G401.6 (cell line): Measurements from ENCODE around the gene MAPKAPK2.

Source experiments
- FAIRE-seq: peaks from 2 replicates; lab custom pipeline; 2012; peaks lifted over from hg19 to GRCh38; lab: Jason Lieb, UNC

Gene MAPKAPK2

GRCh38 chr1:206684003-206684402 lies 702 bp upstream of the MAPKAPK2 start:
- no peak for FAIRE-seq

- FAIRE-seq: no peak
Measured at GRCh38 chr1:206685334-206685768, 646 bp downstream of the MAPKAPK2 start.

GRCh38 chr1:206685769-206686477 lies 1.2 kb downstream of the MAPKAPK2 start:
- no peak for FAIRE-seq

- no peak for FAIRE-seq
Measured at GRCh38 chr1:206686478-206687249, 2.0 kb downstream of the MAPKAPK2 start.

GRCh38 chr1:206687251-206687914 lies 2.7 kb downstream of the MAPKAPK2 start:
- FAIRE-seq: no peak

GRCh38 chr1:206687915-206688442 lies 3.3 kb downstream of the MAPKAPK2 start:
- FAIRE-seq: no peak

- FAIRE-seq: no peak
Measured at GRCh38 chr1:206690516-206690915, 5.8 kb downstream of the MAPKAPK2 start.

- FAIRE-seq: no peak
Measured at GRCh38 chr1:206691604-206692003, 6.9 kb downstream of the MAPKAPK2 start.

GRCh38 chr1:206693029-206693428 lies 8.3 kb downstream of the MAPKAPK2 start:
- no peak for FAIRE-seq

- no peak for FAIRE-seq
Measured at GRCh38 chr1:206693592-206693991, 8.9 kb downstream of the MAPKAPK2 start.

- FAIRE-seq: no peak
Measured at GRCh38 chr1:206694171-206695124, 9.7 kb downstream of the MAPKAPK2 start.

- FAIRE-seq: no peak
Measured at GRCh38 chr1:206695733-206696132, 11.0 kb downstream of the MAPKAPK2 start.

- no peak for FAIRE-seq
Measured at GRCh38 chr1:206696812-206697585, 12.3 kb downstream of the MAPKAPK2 start.

GRCh38 chr1:206698011-206698410 lies 13.3 kb downstream of the MAPKAPK2 start:
- FAIRE-seq: no peak

GRCh38 chr1:206699000-206699586 lies 14.4 kb downstream of the MAPKAPK2 start:
- FAIRE-seq: no peak

GRCh38 chr1:206699626-206700025 lies 14.9 kb downstream of the MAPKAPK2 start:
- FAIRE-seq: no peak

GRCh38 chr1:206700445-206701036 lies 15.8 kb downstream of the MAPKAPK2 start:
- no peak for FAIRE-seq

- no peak for FAIRE-seq
Measured at GRCh38 chr1:206702260-206702659, 17.6 kb downstream of the MAPKAPK2 start.

GRCh38 chr1:206702803-206703202 lies 18.1 kb downstream of the MAPKAPK2 start:
- FAIRE-seq: no peak

GRCh38 chr1:206703661-206704060 lies 19.0 kb downstream of the MAPKAPK2 start:
- FAIRE-seq: no peak
